WTC11 (cell line): ENCODE data around the gene LCE2D. TPM values are rescaled to one million over a fixed set of nuclear protein-coding genes. Genes with fewer than 3 reads are reported as not detected.
"Not testable (repeated sequence)": the region's sequence is repeated elsewhere in the genome, so short reads cannot be mapped to it uniquely, and the experiment has no call there.

Experiments
- ATAC-seq: fragments of 200-7000 bp; cut with Tn5 transposase; 2 replicates; pipeline ENCODE4 v1.10.0; 2021; ENCODE audit warnings: mild to moderate bottlenecking, moderate library complexity
- CTCF ChIA-PET: fragments of 300-600 bp; sonication (Branson Sonifier 250); formaldehyde crosslinking; loops from one replicate; lab custom pipeline; 2021; ENCODE audit warnings: antibody characterized with exemption; lab: Charles Lee
- POLR2A ChIA-PET: fragments of 350-600 bp; sonication (Branson Sonifier 250); formaldehyde crosslinking; loops from one replicate; lab custom pipeline; 2021; ENCODE audit warnings: antibody characterized with exemption; lab: Charles Lee
- DNase-seq: peaks from one replicate; pipeline ENCODE4 v3.0.0; 2021; ENCODE audit warnings: low spot score
- H3K27ac Mint-ChIP-seq: 2 replicates; pipeline ENCODE4 v1.8.0; 2021; ENCODE audit warnings: mixed read lengths
- H3K27me3 Mint-ChIP-seq: 2 replicates; pipeline ENCODE4 v1.8.0; 2021; ENCODE audit warnings: low read depth, mild to moderate bottlenecking, moderate library complexity, mixed read lengths
- H3K36me3 Mint-ChIP-seq: 2 replicates; pipeline ENCODE4 v1.8.0; 2021; ENCODE audit warnings: mixed read lengths
- H3K4me1 Mint-ChIP-seq: 2 replicates; pipeline ENCODE4 v1.8.0; 2022; ENCODE audit warnings: mixed read lengths
- H3K4me3 Mint-ChIP-seq: 2 replicates; pipeline ENCODE4 v1.8.0; 2021; ENCODE audit warnings: mild to moderate bottlenecking, moderate library complexity, mixed read lengths
- H3K9me3 Mint-ChIP-seq: 2 replicates; pipeline ENCODE4 v1.8.0; 2021; ENCODE audit warnings: mixed read lengths
- GTF2I ChIP-seq: fragments of 250-450 bp; sonication (Bioruptor Pico); conservative IDR thresholded peaks from 2 replicates; pipeline ENCODE4 v1.4.0; 2021; ENCODE audit warnings: mild to moderate bottlenecking
- KAT7 ChIP-seq: sonication (generic); formaldehyde crosslinking; IDR thresholded peaks from 2 replicates; pipeline ENCODE4 v1.8.1; 2023; ENCODE audit warnings: missing genetic modification reagents, mild to moderate bottlenecking, borderline replicate concordance
- TEAD1 ChIP-seq: sonication (generic); formaldehyde crosslinking; IDR thresholded peaks from 2 replicates; pipeline ENCODE4 v1.8.0; 2022; ENCODE audit warnings: mild to moderate bottlenecking, missing genetic modification reagents
- TEAD4 ChIP-seq: sonication (generic); formaldehyde crosslinking; IDR thresholded peaks from 2 replicates; pipeline ENCODE4 v1.8.0; 2022; ENCODE audit warnings: mild to moderate bottlenecking, missing genetic modification reagents
- USF2 ChIP-seq: sonication (generic); formaldehyde crosslinking; IDR thresholded peaks from 2 replicates; pipeline ENCODE4 v1.8.1; 2023; ENCODE audit warnings: mild to moderate bottlenecking, missing genetic modification reagents, moderate library complexity
- ZMAT4 ChIP-seq: fragments of 250-450 bp; sonication (Bioruptor Pico); IDR thresholded peaks from 2 replicates; pipeline ENCODE4 v1.9.0; 2021; ENCODE audit warnings: mild to moderate bottlenecking
- ZNF263 ChIP-seq: sonication (generic); formaldehyde crosslinking; IDR thresholded peaks from 2 replicates; pipeline ENCODE4 v1.8.1; 2022; ENCODE audit warnings: low read depth, mild to moderate bottlenecking, moderate library complexity, missing genetic modification reagents
- ZNF317 ChIP-seq: sonication (generic); formaldehyde crosslinking; IDR thresholded peaks from 2 replicates; pipeline ENCODE4 v1.8.1; 2023; ENCODE audit warnings: low read depth, mild to moderate bottlenecking, moderate library complexity, missing genetic modification reagents, borderline replicate concordance
- total RNA-seq: library from RNA; stranded (reverse); gene quantifications from 3 replicates; pipeline ENCODE4 v1.2.3, GENCODE V29; 2021
- TF ChIP-seq, protein P1 (sequence below): sonication (generic); formaldehyde crosslinking; IDR thresholded peaks from 2 replicates; pipeline ENCODE4 v1.8.1; 2022; ENCODE audit warnings: mild to moderate bottlenecking, moderate library complexity, missing genetic modification reagents
- TF ChIP-seq, protein P2 (sequence below): fragments of 250-450 bp; sonication (Bioruptor Pico); IDR thresholded peaks from 2 replicates; pipeline ENCODE4 v2.1.2; 2022; ENCODE audit warnings: mild to moderate bottlenecking, moderate library complexity
- TF ChIP-seq, protein P3 (sequence below): fragments of 250-450 bp; sonication (Bioruptor Pico); IDR thresholded peaks from 2 replicates; pipeline ENCODE4 v1.9.0; 2021; ENCODE audit warnings: moderate library complexity, mild to moderate bottlenecking, inconsistent platforms, borderline replicate concordance
- TF ChIP-seq, protein P4 (sequence below): sonication (generic); formaldehyde crosslinking; IDR thresholded peaks from 2 replicates; pipeline ENCODE4 v1.8.0; 2022; ENCODE audit warnings: missing genetic modification reagents
- TF ChIP-seq, protein P5 (sequence below): sonication (generic); formaldehyde crosslinking; IDR thresholded peaks from 2 replicates; pipeline ENCODE4 v1.8.0; 2023; ENCODE audit warnings: mild to moderate bottlenecking, missing genetic modification reagents

LCE2D gene
- total RNA-seq, 1 experiment from 2014 or later: not detected

GRCh38 chr1:152673016-152673415 is 9.8 kb downstream of the LCE2D start:
- Mint-ChIP-seq H3K36me3 (peaks cover 84% of the 10 kb centered on the region), H3K4me1 (no peaks in the 10 kb centered on the region), H3K9me3 (peaks cover 92% of the 10 kb centered on the region), H3K27me3 (peaks cover 5% of the 10 kb centered on the region; the same call in 1 of the 2 replicates), H3K4me3 (no peak overlapping the region), H3K27ac (no peak overlapping the region)
- TF ChIP-seq ZNF263 (CRISPR knock-in tag) (no peak), ZNF317 (no peak), KAT7 (CRISPR knock-in tag) (no peak), TEAD4 (CRISPR knock-in tag) (no peak), USF2 (no peak)
- TF ChIP-seq, protein P1, sequence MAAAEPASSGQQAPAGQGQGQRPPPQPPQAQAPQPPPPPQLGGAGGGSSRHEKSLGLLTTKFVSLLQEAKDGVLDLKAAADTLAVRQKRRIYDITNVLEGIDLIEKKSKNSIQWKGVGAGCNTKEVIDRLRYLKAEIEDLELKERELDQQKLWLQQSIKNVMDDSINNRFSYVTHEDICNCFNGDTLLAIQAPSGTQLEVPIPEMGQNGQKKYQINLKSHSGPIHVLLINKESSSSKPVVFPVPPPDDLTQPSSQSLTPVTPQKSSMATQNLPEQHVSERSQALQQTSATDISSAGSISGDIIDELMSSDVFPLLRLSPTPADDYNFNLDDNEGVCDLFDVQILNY (CRISPR knock-in tag): no peak
- TF ChIP-seq, protein P2, sequence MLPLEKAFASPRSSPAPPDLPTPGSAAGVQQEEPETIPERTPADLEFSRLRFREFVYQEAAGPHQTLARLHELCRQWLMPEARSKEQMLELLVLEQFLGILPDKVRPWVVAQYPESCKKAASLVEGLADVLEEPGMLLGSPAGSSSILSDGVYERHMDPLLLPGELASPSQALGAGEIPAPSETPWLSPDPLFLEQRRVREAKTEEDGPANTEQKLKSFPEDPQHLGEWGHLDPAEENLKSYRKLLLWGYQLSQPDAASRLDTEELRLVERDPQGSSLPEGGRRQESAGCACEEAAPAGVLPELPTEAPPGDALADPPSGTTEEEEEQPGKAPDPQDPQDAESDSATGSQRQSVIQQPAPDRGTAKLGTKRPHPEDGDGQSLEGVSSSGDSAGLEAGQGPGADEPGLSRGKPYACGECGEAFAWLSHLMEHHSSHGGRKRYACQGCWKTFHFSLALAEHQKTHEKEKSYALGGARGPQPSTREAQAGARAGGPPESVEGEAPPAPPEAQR (CRISPR knock-in tag): no peak
- TF ChIP-seq, protein P3, sequence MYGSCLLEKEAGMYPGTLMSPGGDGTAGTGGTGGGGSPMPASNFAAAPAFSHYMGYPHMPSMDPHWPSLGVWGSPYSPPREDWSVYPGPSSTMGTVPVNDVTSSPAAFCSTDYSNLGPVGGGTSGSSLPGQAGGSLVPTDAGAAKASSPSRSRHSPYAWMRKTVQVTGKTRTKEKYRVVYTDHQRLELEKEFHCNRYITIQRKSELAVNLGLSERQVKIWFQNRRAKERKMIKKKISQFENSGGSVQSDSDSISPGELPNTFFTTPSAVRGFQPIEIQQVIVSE (CRISPR knock-in tag): no peak
- TF ChIP-seq, protein P4, sequence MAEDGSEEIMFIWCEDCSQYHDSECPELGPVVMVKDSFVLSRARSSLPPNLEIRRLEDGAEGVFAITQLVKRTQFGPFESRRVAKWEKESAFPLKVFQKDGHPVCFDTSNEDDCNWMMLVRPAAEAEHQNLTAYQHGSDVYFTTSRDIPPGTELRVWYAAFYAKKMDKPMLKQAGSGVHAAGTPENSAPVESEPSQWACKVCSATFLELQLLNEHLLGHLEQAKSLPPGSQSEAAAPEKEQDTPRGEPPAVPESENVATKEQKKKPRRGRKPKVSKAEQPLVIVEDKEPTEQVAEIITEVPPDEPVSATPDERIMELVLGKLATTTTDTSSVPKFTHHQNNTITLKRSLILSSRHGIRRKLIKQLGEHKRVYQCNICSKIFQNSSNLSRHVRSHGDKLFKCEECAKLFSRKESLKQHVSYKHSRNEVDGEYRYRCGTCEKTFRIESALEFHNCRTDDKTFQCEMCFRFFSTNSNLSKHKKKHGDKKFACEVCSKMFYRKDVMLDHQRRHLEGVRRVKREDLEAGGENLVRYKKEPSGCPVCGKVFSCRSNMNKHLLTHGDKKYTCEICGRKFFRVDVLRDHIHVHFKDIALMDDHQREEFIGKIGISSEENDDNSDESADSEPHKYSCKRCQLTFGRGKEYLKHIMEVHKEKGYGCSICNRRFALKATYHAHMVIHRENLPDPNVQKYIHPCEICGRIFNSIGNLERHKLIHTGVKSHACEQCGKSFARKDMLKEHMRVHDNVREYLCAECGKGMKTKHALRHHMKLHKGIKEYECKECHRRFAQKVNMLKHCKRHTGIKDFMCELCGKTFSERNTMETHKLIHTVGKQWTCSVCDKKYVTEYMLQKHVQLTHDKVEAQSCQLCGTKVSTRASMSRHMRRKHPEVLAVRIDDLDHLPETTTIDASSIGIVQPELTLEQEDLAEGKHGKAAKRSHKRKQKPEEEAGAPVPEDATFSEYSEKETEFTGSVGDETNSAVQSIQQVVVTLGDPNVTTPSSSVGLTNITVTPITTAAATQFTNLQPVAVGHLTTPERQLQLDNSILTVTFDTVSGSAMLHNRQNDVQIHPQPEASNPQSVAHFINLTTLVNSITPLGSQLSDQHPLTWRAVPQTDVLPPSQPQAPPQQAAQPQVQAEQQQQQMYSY (CRISPR knock-in tag): no peak
- TF ChIP-seq, protein P5, sequence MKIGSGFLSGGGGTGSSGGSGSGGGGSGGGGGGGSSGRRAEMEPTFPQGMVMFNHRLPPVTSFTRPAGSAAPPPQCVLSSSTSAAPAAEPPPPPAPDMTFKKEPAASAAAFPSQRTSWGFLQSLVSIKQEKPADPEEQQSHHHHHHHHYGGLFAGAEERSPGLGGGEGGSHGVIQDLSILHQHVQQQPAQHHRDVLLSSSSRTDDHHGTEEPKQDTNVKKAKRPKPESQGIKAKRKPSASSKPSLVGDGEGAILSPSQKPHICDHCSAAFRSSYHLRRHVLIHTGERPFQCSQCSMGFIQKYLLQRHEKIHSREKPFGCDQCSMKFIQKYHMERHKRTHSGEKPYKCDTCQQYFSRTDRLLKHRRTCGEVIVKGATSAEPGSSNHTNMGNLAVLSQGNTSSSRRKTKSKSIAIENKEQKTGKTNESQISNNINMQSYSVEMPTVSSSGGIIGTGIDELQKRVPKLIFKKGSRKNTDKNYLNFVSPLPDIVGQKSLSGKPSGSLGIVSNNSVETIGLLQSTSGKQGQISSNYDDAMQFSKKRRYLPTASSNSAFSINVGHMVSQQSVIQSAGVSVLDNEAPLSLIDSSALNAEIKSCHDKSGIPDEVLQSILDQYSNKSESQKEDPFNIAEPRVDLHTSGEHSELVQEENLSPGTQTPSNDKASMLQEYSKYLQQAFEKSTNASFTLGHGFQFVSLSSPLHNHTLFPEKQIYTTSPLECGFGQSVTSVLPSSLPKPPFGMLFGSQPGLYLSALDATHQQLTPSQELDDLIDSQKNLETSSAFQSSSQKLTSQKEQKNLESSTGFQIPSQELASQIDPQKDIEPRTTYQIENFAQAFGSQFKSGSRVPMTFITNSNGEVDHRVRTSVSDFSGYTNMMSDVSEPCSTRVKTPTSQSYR (CRISPR knock-in tag): no peak
- DNase-seq (no peak), ATAC-seq (no peak)
- ChIA-PET POLR2A (no interaction called here), CTCF (no interaction called here)

DNA sequence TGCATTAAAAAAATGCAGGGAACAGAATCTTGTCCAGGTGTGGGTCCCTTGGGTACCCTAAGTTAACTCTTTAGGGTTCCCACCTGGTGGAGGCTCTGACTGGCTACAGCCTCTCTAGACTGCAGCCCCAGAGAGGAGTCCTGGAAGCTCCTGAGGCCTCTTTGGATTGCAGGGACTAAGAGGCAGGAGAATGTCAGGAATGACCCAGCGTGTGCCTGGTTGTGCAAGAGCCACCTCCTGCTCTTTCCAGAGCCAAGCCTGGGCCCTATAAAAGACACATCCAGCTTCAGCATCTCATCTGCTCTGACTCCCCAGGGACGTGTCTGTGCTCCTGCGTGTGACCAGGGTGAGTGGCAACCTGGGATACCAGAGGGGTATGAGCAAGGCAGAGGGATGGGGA is 11.8 kb downstream of the LCE2D start, which contains the start of gene LCE2C:
Gene LCE2C, plus strand, starts transcription at position 297 of the 400 bp plus-strand sequence. CDS start 737 bp downstream, outside the sequence.
- H3K4me1 Mint-ChIP-seq, H3K27me3 Mint-ChIP-seq, POLR2A ChIA-PET, H3K27ac Mint-ChIP-seq, CTCF ChIA-PET, ATAC-seq, DNase-seq, H3K4me3 Mint-ChIP-seq: not testable (repeated sequence)
- H3K9me3 Mint-ChIP-seq: peaks cover 94% of the 10 kb centered on the region
- peaks cover 84% of the 10 kb centered on the region for H3K36me3 Mint-ChIP-seq

DNA sequence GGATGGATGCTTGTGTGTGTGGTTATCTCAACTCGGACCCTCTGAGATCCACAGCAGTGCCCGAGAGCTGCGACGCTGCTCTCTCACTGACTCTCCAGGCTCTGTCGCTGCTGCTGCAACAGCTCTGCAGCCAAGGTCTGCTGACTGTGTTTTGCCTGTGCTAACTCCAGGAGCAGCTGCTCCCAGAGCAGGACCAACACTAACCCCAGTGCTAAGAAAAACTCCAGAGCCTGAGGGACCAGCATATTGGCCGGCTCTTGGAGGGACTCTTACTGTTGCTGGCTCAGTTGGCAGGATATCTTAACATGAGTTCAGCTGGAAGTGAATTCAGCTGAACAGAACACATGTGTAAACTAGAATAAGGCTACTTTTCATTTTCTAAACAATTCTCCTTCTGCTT is 16.3 kb downstream of the LCE2D start:
- no peak for ATAC-seq
- ChIA-PET POLR2A (no interaction called here), CTCF (no interaction called here)
- DNase-seq: no peak
- Mint-ChIP-seq H3K36me3 (peaks cover 79% of the 10 kb centered on the region), H3K4me1 (no peaks in the 10 kb centered on the region), H3K27me3 (peaks cover 2% of the 10 kb centered on the region), H3K27ac (no peak overlapping the region), H3K4me3 (no peak overlapping the region), H3K9me3 (peaks cover 92% of the 10 kb centered on the region)
- TF ChIP-seq ZMAT4 (CRISPR knock-in tag): no peak
- TF ChIP-seq TEAD1 (CRISPR knock-in tag): no peak
- no peak for TF ChIP-seq GTF2I
